ENCODE results near the gene PHLDA1.

GRCh38 chr12:76043377-76043776, 11.8 kb upstream of the PHLDA1 start:
- TF ChIP-seq POLR2A (IDR thresholded peaks at IDR 0.05) = no peak
- TF ChIP-seq, protein P1, sequence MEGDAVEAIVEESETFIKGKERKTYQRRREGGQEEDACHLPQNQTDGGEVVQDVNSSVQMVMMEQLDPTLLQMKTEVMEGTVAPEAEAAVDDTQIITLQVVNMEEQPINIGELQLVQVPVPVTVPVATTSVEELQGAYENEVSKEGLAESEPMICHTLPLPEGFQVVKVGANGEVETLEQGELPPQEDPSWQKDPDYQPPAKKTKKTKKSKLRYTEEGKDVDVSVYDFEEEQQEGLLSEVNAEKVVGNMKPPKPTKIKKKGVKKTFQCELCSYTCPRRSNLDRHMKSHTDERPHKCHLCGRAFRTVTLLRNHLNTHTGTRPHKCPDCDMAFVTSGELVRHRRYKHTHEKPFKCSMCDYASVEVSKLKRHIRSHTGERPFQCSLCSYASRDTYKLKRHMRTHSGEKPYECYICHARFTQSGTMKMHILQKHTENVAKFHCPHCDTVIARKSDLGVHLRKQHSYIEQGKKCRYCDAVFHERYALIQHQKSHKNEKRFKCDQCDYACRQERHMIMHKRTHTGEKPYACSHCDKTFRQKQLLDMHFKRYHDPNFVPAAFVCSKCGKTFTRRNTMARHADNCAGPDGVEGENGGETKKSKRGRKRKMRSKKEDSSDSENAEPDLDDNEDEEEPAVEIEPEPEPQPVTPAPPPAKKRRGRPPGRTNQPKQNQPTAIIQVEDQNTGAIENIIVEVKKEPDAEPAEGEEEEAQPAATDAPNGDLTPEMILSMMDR (IDR thresholded peaks at IDR 0.05) = no peak
